HG02642 (cell line): ENCODE results near the gene TICAM2.
A peak's percentile ranks its signal among the peaks of the same experiment; 100 is the strongest.
"Not testable (repeated sequence)": the region's sequence is repeated elsewhere in the genome, so short reads cannot be mapped to it uniquely, and the experiment has no call there.

ENCODE experiments used
- ATAC-seq: cut with Tn5 transposase; IDR thresholded peaks from one replicate; pipeline ENCODE4 v1.9.1; 2021; ENCODE audit warnings: mild to moderate bottlenecking; ENCODE audit not compliant: unreplicated experiment, poor library complexity

Gene TICAM2, protein sequence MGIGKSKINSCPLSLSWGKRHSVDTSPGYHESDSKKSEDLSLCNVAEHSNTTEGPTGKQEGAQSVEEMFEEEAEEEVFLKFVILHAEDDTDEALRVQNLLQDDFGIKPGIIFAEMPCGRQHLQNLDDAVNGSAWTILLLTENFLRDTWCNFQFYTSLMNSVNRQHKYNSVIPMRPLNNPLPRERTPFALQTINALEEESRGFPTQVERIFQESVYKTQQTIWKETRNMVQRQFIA

DNA sequence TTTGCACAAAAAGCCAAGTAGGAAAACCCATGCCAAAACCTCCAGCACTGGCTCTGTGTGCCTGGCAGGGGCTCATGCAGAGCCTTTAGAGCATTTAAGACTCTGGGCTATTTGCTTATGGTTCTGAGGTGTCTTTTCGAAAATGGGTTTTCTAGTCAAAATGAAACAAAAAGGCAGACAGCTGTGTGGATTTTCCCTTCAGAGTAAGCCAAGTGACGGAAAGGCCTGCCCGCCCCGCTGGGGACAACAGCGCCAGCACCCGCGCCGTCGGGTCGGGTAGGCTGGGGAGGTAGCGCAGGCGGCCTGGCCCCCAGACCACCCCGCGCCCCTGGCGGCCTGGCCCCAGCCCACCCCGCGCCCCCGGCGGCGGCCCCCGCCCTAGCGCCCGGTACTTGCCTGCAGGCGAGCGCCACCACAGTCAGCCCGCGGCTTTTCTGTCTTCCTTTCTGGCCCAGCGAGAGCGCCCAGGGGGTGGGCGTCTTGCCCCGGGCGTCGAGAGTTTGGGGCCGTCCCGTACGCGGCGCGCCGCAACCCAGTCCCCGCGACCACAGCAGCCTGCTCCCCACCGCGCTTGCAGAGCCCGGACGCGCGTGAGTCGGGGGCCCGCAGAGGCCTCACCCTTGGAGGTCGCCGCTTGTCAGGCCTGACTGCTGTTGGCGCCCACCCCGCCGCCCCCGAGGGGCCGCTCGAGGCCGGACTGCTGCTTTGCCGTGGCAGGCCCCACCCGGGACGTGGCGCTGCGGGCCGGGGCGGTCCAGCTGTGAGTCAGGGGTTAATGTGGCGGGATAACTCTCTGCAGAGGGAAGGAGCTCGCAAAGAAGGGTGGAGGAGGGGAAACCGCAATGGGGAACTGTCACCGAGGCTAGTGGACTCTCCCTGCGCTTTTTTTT, at the start of gene TICAM2:
Gene TICAM2 (minus strand): TSS at position 779 of the 890 bp plus-strand sequence. CDS start 21,223 bp downstream, outside the sequence.
- ATAC-seq = peak; percentile 83

DNA sequence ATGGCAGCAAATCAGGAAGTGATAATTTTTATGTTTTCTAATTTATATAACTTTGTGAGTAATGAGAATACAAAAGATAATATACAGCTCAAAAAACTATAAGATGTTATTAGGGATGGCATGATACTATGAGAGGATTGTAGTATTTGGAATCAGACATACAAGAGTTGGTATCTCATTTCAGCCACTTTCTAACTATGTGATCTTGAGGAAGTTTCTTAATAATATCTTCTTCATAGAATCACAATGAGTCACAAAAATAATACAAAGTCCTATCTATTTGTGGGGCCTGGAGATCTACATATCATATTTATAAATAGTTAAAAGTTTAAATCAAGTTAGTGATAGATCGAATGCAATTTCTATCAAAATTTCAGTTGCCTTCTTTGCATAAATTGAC, 47.3 kb upstream of the TICAM2 start:
- ATAC-seq = no peak

DNA sequence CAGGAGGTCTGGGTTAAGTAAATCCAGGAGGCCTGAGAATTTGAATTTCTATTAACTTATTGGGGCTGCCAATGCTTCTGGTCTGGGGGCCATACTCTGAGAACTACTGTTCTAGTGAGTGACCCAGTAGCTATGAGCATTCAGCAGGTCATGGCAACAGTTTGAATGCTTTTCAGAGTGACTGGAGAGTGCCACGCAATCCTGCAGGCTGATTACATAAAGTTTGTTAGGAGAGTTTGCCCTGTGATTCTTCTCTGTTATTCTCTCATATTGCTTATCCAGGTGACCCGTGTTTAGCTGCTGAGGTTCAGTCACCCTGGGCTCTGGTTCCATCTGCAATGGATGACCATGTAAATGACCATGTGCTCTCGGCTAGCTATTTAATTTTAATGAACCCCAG, 45.8 kb upstream of the TICAM2 start:
- no peak for ATAC-seq

DNA sequence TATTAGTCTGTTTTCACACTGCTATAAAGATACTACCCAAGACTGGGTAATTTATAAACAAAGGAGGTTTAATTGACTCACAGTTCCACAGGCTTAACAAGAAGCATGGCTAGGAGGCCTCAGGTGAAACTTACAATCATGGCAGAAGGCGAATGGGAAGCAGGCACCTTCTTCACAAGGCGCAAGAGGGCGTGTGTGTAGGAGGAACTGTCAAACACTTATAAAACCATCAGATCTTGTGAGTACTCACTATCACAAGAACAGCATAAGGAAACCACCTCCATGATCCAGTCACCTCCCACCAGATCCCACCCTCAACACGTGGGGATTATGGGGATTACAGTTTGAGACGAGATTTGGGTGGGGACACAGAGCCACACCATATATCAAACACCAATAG, 43.1 kb upstream of the TICAM2 start:
- not testable (repeated sequence) for ATAC-seq

DNA sequence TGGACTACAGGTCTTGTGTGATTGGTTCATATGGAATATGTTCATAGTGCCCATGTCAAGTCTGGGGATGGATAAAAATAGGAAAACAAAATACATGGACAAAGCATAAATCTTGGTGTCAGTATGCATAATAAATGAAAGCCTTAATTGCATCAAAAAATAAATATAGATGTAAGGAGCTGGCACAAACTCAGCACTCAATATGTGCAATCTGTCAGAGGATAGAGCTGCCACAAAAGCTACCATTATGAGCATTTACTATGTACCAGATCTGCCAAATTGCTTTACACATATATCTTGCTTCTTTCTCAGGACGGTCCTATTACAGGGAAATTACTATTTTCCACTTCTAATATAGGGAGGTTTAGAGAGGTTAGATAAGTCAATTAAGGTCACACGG, 41.8 kb upstream of the TICAM2 start:
- ATAC-seq = no peak

DNA sequence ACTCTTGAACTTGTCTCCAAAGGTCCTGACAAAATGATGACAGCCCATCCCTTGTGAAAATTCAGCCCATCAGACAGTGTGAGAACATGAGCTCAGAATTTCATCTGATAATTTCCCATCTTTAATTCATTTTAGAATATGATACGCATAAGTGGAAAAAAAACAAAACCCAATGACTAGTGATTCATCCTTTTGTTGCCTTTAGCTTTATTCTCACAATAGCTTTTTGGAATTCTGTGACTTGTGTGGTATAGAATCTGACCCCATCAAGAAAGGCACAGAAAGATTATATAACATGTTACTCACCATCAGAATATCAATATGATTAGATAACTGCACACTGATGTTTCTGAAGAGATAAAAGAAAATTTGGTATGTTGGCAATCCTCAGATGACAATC, 39.7 kb upstream of the TICAM2 start:
- no peak for ATAC-seq

DNA sequence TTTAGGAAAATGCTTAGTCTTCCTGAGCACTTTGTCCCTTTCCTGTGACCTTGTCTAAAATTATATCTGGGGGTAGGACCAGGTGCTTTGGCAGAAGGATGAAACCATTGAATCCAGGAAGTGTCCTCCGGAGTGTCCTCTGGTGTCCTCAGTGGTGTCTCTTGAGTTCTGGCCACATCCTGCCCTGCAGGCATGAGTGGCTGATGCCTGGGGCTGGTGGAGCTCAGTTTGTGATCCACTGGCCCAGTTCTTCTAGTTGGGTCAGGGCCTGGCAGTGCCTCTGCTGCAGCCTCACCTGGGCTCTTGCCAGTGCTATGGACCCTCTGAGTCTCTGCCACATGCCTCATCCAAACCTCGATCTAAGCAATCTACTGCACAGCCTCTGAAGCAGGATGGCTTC, 38.0 kb upstream of the TICAM2 start:
- ATAC-seq = no peak

DNA sequence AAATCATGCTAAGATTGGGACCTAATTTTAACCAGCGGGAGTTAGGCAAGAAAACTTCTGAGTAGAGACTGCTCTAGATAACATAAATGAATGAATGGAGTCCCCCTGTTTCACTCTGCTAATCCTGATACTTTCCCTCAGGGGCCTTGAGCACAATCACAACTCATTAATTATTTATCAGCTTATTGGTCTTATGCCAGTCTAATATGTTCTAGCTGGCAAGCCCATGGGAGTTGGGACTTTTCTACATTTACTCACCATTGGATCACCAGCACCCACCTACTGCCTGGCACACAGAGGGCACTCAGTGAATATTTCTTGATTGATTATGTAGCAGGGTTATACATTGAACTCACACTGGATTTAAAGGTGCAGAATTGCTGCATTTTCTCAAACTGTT, 37.1 kb upstream of the TICAM2 start:
- no peak for ATAC-seq

DNA sequence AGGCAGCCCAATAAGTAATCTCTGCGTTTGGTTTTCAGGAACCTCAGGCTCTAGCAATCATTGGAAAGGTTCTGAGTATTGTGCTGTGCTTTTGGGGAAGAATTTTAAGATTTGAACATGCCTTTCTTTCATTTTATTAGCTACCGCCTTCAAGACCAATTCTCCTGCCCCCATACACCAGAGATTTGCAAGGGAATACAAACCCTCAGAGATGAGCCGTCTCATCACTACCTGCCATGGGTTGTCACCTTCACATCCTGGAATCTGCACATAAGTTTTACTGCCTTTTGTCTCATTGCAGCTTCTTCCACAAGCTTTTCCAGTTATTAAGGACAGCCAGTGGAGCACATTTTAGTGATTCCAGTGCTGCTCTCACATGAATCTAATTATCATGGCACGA, 35.2 kb upstream of the TICAM2 start:
- ATAC-seq = no peak

DNA sequence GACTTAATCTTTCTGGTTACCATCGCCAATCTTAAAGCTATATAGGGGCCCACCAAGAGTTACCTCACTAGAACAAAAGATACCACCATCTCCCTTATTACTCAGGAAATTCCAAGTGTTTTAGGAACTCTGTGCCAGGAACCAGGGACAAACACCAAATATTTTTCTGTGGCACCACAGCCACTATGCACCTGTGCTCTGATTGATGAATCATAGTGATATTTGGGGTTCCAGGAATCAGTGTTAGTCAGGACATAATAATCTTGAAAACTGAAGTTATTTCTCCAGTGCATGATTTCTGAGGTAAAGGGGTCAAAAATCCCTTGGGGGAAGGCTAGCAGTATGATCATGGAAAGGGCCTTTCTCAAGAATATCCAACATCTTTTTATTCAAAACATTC, 33.7 kb upstream of the TICAM2 start:
- ATAC-seq = no peak

DNA sequence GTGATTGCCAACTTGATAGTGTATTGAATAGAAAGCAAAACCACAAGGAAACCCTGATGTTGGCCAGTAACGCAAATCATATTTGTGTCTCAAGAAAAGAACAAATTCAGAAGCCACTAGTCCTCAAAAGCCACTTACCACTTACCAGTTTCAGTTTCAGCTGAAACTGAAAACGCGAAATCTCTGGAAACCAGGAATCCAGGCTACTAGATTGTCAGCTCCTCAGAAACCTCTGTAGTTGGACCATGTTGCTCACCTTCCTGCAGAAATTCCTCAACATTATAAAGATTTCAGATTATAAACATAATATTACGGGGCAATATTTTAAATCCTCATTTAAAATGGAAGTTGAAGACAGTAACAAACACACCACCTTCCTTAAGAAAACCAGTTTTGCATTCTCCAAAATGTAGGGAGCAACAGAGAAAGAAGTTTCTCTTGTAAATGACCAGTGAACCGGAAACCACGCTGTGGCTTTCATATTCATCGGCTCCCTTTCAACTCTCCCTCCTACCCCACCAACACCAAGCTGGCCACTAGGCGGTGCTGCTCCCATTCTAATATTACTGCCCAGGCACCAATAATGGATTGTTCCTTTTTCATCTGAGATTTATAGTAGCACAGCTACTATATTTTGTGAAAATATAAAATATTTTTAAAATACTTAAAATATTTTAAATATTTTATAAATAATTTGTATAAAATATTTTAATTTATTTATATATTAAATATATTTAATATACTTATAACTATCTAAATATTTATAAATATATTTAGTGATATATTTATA, 32.3 kb upstream of the TICAM2 start:
- ATAC-seq = peak; percentile 71

DNA sequence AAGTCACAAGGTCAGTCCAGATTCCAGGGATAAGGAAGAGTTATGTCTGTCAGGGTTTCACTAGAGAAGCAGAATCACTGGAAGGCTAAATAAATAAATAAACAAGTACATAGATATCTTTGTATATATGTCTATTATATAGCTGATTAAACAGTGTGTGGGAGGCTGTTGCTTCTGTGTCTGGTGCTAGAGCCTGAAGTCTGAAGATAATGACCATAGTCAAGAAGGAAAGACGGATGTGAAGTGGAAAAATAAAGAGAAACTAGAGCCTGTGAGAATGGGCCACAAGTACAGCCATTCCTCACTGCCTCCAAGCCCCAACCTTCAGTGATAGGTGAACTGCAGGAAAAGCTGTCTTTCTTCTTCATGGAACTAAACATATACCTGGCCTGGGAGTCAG, 27.6 kb upstream of the TICAM2 start:
- no peak for ATAC-seq

DNA sequence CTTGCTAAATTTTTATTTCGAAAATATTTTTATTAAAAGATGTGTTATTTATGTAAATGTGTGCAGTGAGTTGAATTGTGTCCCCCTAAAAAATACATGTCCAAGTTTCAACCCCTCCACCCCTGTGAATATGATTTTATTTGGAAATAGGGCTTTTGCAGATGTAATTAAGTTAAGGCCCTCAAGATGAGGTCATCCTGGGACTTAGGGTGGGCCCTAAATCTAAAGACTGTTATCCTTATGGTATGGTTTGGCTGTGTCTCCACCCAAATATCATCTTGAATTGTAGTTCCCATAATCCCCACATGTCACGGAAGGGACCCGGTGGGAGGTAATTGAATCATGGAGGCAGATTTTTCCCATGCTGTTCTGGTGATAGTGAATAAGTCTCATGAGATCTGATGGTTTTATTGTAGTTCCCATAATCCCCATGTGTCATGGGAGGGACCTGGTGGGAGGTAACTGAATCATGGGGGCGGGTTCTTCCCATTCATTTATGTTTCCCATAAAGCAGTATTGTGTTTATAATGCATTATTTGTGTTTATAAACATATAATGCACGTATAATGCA, 25.1 kb upstream of the TICAM2 start:
- no peak for ATAC-seq

DNA sequence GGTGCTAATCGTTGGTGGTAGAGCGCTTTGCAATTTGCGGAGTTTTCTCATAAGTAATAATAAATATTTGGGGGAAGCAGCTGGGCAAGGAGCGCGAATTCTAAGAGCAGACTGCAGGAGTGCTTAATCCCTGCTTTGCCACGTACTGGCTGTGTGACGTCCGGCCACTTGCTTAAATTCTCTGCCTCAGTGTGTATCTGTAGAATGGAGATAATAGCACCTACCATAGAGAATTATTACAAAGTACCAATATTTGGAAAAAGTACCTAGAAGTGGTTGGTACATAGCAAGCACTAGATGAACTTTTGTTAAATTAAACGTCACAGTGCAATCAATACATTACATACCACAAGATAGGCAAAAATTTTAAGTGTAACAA, 24.2 kb upstream of the TICAM2 start:
- peak; percentile 32 for ATAC-seq

DNA sequence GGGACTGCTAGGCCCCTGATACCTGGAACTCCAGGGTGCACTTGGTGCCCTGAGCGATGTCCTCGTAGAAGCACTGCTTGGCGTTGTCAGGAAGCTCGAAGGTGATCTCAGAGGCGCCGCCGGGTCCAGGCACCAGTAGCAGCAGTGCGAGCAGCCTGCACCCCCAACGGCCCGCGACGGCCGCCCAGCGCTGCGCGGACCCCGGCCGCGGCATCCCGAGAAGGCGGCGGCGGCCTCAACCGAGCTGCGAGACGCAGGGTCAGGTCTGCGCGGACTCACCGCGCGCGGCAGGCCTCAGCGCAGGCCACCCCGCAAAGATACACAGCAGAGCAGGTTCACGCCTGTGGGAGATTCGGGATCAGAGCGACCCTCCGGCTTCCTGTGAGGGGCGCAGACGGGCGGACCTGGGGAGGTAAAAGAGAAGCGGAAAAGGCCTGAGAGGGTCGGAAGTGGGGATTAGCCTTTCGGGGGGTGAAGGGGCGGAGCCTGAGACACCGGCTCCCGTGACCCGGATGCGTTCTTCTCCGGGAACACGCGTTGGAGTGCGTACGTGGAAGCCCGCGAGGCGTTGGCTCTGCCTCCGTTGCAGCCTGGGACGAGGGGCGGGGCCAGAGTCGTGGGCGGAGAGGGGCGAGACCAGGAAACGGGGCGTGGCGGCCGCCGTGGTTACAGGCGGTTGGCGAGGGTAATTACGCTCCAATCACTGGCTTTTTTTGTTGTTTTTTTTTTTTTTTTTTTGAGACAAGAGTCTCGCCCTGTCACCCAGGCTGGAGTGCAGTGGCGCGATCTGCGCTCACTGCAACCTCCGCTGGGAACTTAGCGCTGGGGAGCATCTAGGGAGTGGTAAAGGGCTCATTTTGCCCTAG, 23.5 kb upstream of the TICAM2 start, which contains the start of gene TMED7:
Gene TMED7 (minus strand): TSS at position 458 of the 866 bp plus-strand sequence. CDS start 244 bp downstream, at position 214.
- ATAC-seq = peak; percentile 94

DNA sequence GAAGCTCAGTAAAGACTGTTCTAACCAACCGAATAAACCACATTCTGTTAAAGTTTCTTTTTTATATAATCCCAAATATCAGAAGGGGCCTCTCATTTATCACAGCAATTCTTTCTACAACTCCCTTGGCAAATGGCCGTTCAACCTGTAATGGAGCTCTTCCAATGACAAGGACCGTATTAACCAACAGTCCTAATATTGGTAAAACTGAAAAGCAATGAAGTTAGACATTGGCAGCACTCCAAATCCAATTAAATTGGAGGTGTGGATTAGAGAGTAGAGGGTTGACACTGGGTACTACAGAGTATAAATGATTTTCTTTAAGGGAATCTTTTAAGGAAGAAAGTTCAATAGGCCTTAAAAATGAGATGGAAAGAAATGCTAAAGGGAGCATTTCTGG, 22.7 kb upstream of the TICAM2 start:
- ATAC-seq = no peak

DNA sequence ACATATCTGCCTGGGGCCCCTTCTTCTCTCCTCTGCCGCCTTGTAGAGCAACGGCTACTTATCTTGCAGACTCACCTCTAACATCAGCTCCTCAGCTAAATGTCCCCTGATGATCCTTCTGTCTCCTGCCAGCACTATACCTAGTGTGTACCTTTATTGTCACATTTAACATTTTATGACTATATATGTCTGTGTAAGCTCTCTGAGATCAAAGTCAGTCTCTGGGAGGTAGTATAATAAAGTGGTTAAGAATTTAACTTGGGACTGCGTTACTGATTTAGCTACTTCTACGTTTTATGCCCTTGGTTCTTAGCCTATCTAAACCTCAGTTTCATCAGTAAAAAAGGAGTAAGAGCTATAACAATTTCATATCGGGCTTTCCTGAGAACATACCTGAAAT, 21.4 kb upstream of the TICAM2 start:
- ATAC-seq = no peak

DNA sequence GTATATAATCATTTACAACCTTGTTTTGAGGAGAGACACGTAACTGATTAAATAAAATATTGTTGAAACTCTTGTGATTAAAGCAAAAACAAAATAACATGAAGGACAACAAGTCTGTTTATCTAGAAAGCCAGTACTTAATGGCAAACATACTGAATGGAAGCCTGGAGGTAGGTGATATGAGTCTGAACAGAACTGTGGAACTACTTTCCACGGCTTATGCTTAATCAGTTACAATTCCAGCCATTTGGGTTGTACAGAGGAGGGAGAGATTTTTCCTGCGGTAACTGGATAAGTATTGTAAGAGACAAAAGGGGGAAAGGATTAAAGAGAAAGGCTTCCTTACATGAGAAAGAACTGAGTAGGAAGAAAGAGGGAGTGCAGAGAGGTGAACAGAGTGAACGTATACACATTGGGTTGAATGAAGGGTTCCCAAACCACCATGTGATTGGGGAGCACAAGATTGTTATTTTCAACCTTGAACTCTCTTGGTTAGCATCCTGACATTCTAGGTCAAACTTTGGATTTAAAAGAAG, 19.2 kb upstream of the TICAM2 start:
- ATAC-seq = no peak

DNA sequence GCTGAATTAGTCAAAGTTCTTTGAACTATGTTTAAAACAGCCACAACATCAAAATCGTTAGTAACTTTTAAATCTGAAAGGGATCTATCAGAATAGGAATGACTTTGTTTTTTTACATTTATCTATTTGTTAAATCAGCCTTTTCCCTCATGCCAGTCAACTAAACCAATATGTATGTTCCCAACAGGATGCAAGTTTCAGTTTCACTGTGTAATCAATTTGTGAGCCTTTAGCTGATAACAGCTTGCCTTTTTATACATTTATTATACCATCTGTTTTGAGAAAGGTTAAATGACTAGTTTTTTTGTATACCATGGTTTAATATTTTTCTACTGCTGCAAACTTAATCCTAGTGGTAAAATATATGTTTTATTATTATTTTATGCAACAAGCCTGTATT, 14.6 kb upstream of the TICAM2 start:
- no peak for ATAC-seq
